Endothelial cell of umbilical vein (primary cell): Measurements from ENCODE around the gene ALDH1A2. TPM values are rescaled to one million over a fixed set of nuclear protein-coding genes. Genes with fewer than 3 reads are reported as not detected.
"Not testable (repeated sequence)": the region's sequence is repeated elsewhere in the genome, so short reads cannot be mapped to it uniquely, and the experiment has no call there.

ENCODE experiments used
- BruUV-seq: library from RNA; stranded (reverse); fragments of 400-500 nt; replicated peaks from 2 replicates; lab custom pipeline; 2021; lab: Mats Ljungman, UMichigan
- CTCF ChIA-PET: fragments of 300-600, 350-600 bp; sonication (Branson Sonifier 250); formaldehyde crosslinking; loops from one replicate; lab custom pipeline; 2021; ENCODE audit warnings: antibody characterized with exemption, inconsistent platforms; lab: Charles Lee
- POLR2A ChIA-PET: fragments of 300-600, 350-600 bp; sonication (Branson Sonifier 250); formaldehyde crosslinking; loops from one replicate; lab custom pipeline; 2021; ENCODE audit warnings: antibody characterized with exemption, inconsistent platforms; lab: Charles Lee
- DNase-seq: peaks from one replicate; pipeline ENCODE4 v3.0.0-alpha.2; 2011; ENCODE audit warnings: low read depth, low spot score
- FAIRE-seq: peaks from 2 replicates; lab custom pipeline; 2011; peaks lifted over from hg19 to GRCh38; lab: Jason Lieb, UNC
- H2AFZ ChIP-seq: 2 replicates; pipeline ENCODE4 v1.6.0; 2012; ENCODE audit warnings: low read depth, low read length, control low read depth, inconsistent platforms
- H3K27ac ChIP-seq: 2 replicates; pipeline ENCODE4 v1.5.1; 2011; ENCODE audit warnings: low read depth, mild to moderate bottlenecking, control low read depth, low read length, moderate library complexity; ENCODE audit not compliant: insufficient read depth
- H3K27me3 ChIP-seq, 2 experiments: 2 replicates each; pipeline versions ENCODE4 v1.6.0 to v1.6.1; 2011; ENCODE audit warnings: low read length in 2 of 2, mixed read lengths in 1 of 2; ENCODE audit not compliant: control insufficient read depth in 2 of 2, insufficient read depth in 2 of 2
- H3K36me3 ChIP-seq, 2 experiments: 2 replicates in 1 of 2; 3 replicates in 1 of 2; pipeline ENCODE4 v1.5.1; 2011; ENCODE audit warnings: low read length in 2 of 2, mild to moderate bottlenecking in 1 of 2, moderate library complexity in 1 of 2; ENCODE audit not compliant: control insufficient read depth in 2 of 2, insufficient read depth in 2 of 2; ENCODE audit errors: extremely low read depth in 1 of 2
- H3K4me1 ChIP-seq: 3 replicates; pipeline ENCODE4 v1.5.1; 2011; ENCODE audit warnings: mild to moderate bottlenecking, low read length; ENCODE audit not compliant: control insufficient read depth, insufficient read depth; ENCODE audit errors: extremely low read depth
- H3K4me2 ChIP-seq: 2 replicates; pipeline ENCODE4 v1.6.1; 2011; ENCODE audit warnings: low read length, control low read depth, mixed read lengths; ENCODE audit not compliant: insufficient read depth
- H3K4me3 ChIP-seq, 3 experiments: fragments of 200-600 bp in 1 of 3; sonication (generic), shearing (Covaris generic) in 1 of 3; replicated peaks in 1 of 3; 2 replicates each; pipeline ENCODE4 v1.5.1; 2011 to 2016; ENCODE audit warnings: control low read depth in 3 of 3, low read length in 3 of 3, mild to moderate bottlenecking in 2 of 3, inconsistent platforms in 1 of 3, low read depth in 1 of 3, moderate library complexity in 1 of 3; ENCODE audit not compliant: insufficient read depth in 1 of 3
- H3K79me2 ChIP-seq: 2 replicates; pipeline ENCODE4 v1.6.0; 2012; ENCODE audit warnings: low read length, inconsistent platforms; ENCODE audit not compliant: control insufficient read depth, insufficient read depth
- H3K9ac ChIP-seq: replicated peaks from 2 replicates; pipeline ENCODE3; 2011; ENCODE audit warnings: low read length, control low read depth; ENCODE audit not compliant: insufficient read depth; ENCODE audit errors: extremely low read depth
- H3K9me1 ChIP-seq: replicated peaks from 3 replicates; pipeline ENCODE4 v1.6.0; 2011; ENCODE audit warnings: mild to moderate bottlenecking, low read length; ENCODE audit not compliant: control insufficient read depth, insufficient read depth; ENCODE audit errors: extremely low read depth
- H3K9me3 ChIP-seq: replicated peaks from 2 replicates; pipeline ENCODE4 v1.5.1; 2012; ENCODE audit warnings: low read length, inconsistent platforms; ENCODE audit not compliant: control insufficient read depth, insufficient read depth
- H4K20me1 ChIP-seq: replicated peaks from 2 replicates; pipeline ENCODE3; 2011; ENCODE audit warnings: mild to moderate bottlenecking, low read length; ENCODE audit not compliant: control insufficient read depth, insufficient read depth; ENCODE audit errors: extremely low read depth
- CTCF ChIP-seq, 2 donors: IDR thresholded peaks; 1 replicate in 1 of 2; 2 replicates in 1 of 2; pipeline ENCODE4 v1.5.1; 2011; ENCODE audit warnings: low read length in 2 of 2, mild to moderate bottlenecking in 2 of 2, moderate library complexity in 2 of 2, control low read depth in 1 of 2, inconsistent platforms in 1 of 2, low read depth in 1 of 2; ENCODE audit not compliant: insufficient read depth in 1 of 2; ENCODE audit errors: extremely low read depth in 1 of 2
- EZH2 ChIP-seq: IDR thresholded peaks from 2 replicates; pipeline ENCODE4 v1.6.1; 2012; ENCODE audit warnings: borderline replicate concordance, low read depth, mild to moderate bottlenecking, moderate library complexity, low read length, inconsistent platforms; ENCODE audit not compliant: severe bottlenecking
- FOS ChIP-seq: IDR thresholded peaks from 2 replicates; pipeline ENCODE4 v1.6.1; 2011; ENCODE audit warnings: mild to moderate bottlenecking, low read length, moderate library complexity, borderline replicate concordance; ENCODE audit not compliant: insufficient read depth
- GATA2 ChIP-seq: IDR thresholded peaks from 2 replicates; pipeline ENCODE4 v1.7.0; 2011; ENCODE audit warnings: low read depth, mild to moderate bottlenecking, moderate library complexity, mixed read lengths, low read length; ENCODE audit not compliant: insufficient read length, insufficient read depth
- JUN ChIP-seq: IDR thresholded peaks from 2 replicates; pipeline ENCODE4 v1.6.1; 2011; ENCODE audit warnings: borderline replicate concordance, low read depth; ENCODE audit not compliant: insufficient read length, insufficient read depth
- MYC ChIP-seq: IDR thresholded peaks from one replicate; pipeline ENCODE4 v1.6.1; 2011; ENCODE audit warnings: mild to moderate bottlenecking, low read depth, low read length
- POLR2A ChIP-seq: IDR thresholded peaks from 2 replicates; pipeline ENCODE4 v1.6.1; 2012; ENCODE audit warnings: low read depth, mild to moderate bottlenecking, control low read depth, low read length
- POLR2AphosphoS5 ChIP-seq: IDR thresholded peaks from 2 replicates; pipeline ENCODE4 v1.6.1; 2012; ENCODE audit warnings: low read depth, mild to moderate bottlenecking, control low read depth, low read length, moderate library complexity; ENCODE audit not compliant: insufficient read depth
- dilution Hi-C: fragments of 300-500 bp; cut with MboI; formaldehyde crosslinking; loops from one replicate; pipeline ENCODE4 v1.15.0; 2019; ENCODE audit warnings: low sequenced_read_pairs; ENCODE audit not compliant: extremely low pct_ligation_motif_present
- intact Hi-C: fragments of 100-400 bp; cut with micrococcal nuclease; formaldehyde crosslinking; loops from one replicate; pipeline ENCODE4 v1.10.0; 2022
- polyA plus RNA-seq, 4 experiments: library from polyadenylated mRNA; depleted of rRNA in 3 of 4; stranded (reverse) in 3 of 4; unstranded in 1 of 4; fragments of >200 nt; gene quantifications; 2 replicates each; pipeline versions ENCODE4 v1.2.1 to v1.2.3, GENCODE V29; 2011 to 2012; ENCODE audit warnings: missing spikeins in 1 of 4
- total RNA-seq: library from RNA; stranded (reverse); gene quantifications from 2 replicates; pipeline ENCODE4 v1.2.3, GENCODE V29; 2021
- TF ChIP-seq, protein P1 (sequence below): IDR thresholded peaks from 2 replicates; pipeline ENCODE4 v1.6.1; 2011; ENCODE audit not compliant: insufficient read depth, insufficient read length

ALDH1A2 gene
- total and polyA plus RNA-seq, 2 donors (not counting 3 experiments of a cell fraction or from before 2014, with no cell fraction given), result 16.3 to 34.9 TPM

DNA sequence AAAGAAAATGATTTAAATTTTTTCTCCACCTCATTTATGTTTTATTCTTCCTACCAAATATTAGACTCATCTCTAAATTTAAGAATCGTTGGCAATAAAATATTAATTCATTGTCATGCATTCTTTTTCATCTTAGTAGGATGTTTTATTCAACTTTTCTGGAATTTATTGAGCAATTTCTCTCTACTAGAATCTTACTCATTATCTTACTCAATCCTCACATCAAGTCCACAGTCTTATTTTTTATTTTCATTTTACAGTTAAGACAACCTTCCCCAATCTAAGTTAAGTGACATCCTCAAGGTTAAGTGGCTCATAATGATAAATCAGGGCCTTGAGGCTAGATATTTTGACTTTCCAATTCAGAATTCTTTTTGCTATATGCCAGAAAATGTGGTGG lies 15.9 kb upstream of the ALDH1A2 start:
- Histone ChIP-seq H3K9me3 (no peaks in the 10 kb centered on the region), H3K27ac (no peak overlapping the region), H3K79me2 (no peaks in the 10 kb centered on the region), H3K4me1 (peaks cover 5% of the 10 kb centered on the region), H3K9me1 (no peaks in the 10 kb centered on the region), H4K20me1 (no peaks in the 10 kb centered on the region), H3K36me3 (no peaks in the 10 kb centered on the region), H3K9ac (no peak overlapping the region), H3K4me3 (no peak overlapping the region), H2AFZ (no peak overlapping the region), H3K27me3 (no peaks in the 10 kb centered on the region), H3K4me2 (no peak overlapping the region)
- CTCF ChIA-PET, result interaction anchor here (1.0 kb wide), 1 partner anchor 331 kb away, joined by 3 read pairs; no protein-coding TSS in a partner anchor
- dilution Hi-C loops, result no loop called here
- intact Hi-C loops, result no loop called here
- TF ChIP-seq POLR2AphosphoS5 (no peak), EZH2 (no peak), POLR2A (no peak), GATA2 (no peak), FOS (no peak), MYC (no peak), CTCF (IDR thresholded peaks at IDR 0.05; ENCODE audit: extremely low read depth in 1 of 2, insufficient read depth in 1 of 2, low read depth in 1 of 2, low read length in 2 of 2) (no peak), JUN (no peak)
- TF ChIP-seq, protein P1, sequence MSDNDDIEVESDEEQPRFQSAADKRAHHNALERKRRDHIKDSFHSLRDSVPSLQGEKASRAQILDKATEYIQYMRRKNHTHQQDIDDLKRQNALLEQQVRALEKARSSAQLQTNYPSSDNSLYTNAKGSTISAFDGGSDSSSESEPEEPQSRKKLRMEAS, result no peak
- POLR2A ChIA-PET, result no interaction called here
- DNase-seq (no peak), FAIRE-seq (no peak)
- no TSS peak for BruUV-seq

GRCh38 chr15:58080959-58081358 lies 15.4 kb upstream of the ALDH1A2 start:
- H3K4me1 ChIP-seq, H3K9me1 ChIP-seq, intact Hi-C loops, DNase-seq, H3K9me3 ChIP-seq, dilution Hi-C loops, H3K36me3 ChIP-seq, POLR2A ChIA-PET, H4K20me1 ChIP-seq, H2AFZ ChIP-seq, H3K4me3 ChIP-seq, FAIRE-seq, H3K27me3 ChIP-seq, H3K27ac ChIP-seq, H3K4me2 ChIP-seq, H3K79me2 ChIP-seq, BruUV-seq, H3K9ac ChIP-seq: not testable (repeated sequence)
- CTCF ChIA-PET, result interaction anchor here (1.2 kb wide), 1 partner anchor 10 kb away, joined by 8 read pairs; no protein-coding TSS in a partner anchor
